HEK293 (cell line): ENCODE results near the gene ZNF394.
A peak's percentile ranks its signal among the peaks of the same experiment; 100 is the strongest.

ENCODE experiments used
- CTCF ChIA-PET: fragments of 350-600 bp; formaldehyde crosslinking; extraction: SDS; loops from one replicate; lab custom pipeline; 2021; ENCODE audit warnings: antibody characterized with exemption; lab: Yijun Ruan, JAX
- POLR2A ChIA-PET: fragments of 300-600 bp; formaldehyde crosslinking; extraction: SDS; loops from one replicate; lab custom pipeline; 2020; ENCODE audit warnings: antibody characterized with exemption, inconsistent platforms; lab: Yijun Ruan, JAX
- H3K27ac ChIP-seq: fragments of 200-500 bp; sonication (Bioruptor generic); 2 replicates; pipeline ENCODE4 v1.5.1; 2014; ENCODE audit warnings: low read depth, low read length, control low read depth, inconsistent platforms; ENCODE audit errors: extremely low read depth
- H3K36me3 ChIP-seq, 2 experiments: fragments of 200-500 bp in 1 of 2; sonication (Bioruptor generic) in 1 of 2; 1 replicate in 1 of 2; 2 replicates in 1 of 2; pipeline ENCODE4 v1.5.1; 2014 to 2017; ENCODE audit warnings: inconsistent platforms in 2 of 2, low read length in 2 of 2; ENCODE audit not compliant: control insufficient read depth in 2 of 2, insufficient read depth in 1 of 2
- H3K4me1 ChIP-seq: fragments of 200-500 bp; sonication (Bioruptor generic); 2 replicates; pipeline ENCODE4 v1.5.1; 2014; ENCODE audit warnings: mild to moderate bottlenecking, low read length, inconsistent platforms; ENCODE audit not compliant: control insufficient read depth, insufficient read depth
- H3K4me3 ChIP-seq: 2 replicates; pipeline ENCODE4 v1.5.1; 2011; ENCODE audit warnings: low read depth, mild to moderate bottlenecking, control low read depth, low read length, moderate library complexity
- H3K9me3 ChIP-seq: fragments of 200-500 bp; sonication (Bioruptor generic); 2 replicates; pipeline ENCODE4 v1.5.1; 2014; ENCODE audit warnings: low read depth, low read length, inconsistent platforms; ENCODE audit not compliant: control insufficient read depth, insufficient read depth
- BCL11A ChIP-seq: fragments of 450-650 bp; formaldehyde crosslinking; IDR thresholded peaks from 2 replicates; pipeline ENCODE4 v1.5.1; 2016; ENCODE audit warnings: low read depth, missing biosample characterization, missing genetic modification characterization
- HOXD13 ChIP-seq: sonication (generic); formaldehyde crosslinking; IDR thresholded peaks from 2 replicates; pipeline ENCODE4 v1.8.0; 2022; ENCODE audit warnings: missing genetic modification reagents, borderline replicate concordance
- KLF7 ChIP-seq: fragments of 450-650 bp; formaldehyde crosslinking; IDR thresholded peaks from 2 replicates; pipeline ENCODE4 v1.5.1; 2016; ENCODE audit warnings: missing biosample characterization, missing genetic modification characterization, borderline replicate concordance
- RBAK ChIP-seq: fragments of 450-650 bp; formaldehyde crosslinking; IDR thresholded peaks from 2 replicates; pipeline ENCODE4 v1.5.1; 2016; ENCODE audit warnings: missing biosample characterization, missing genetic modification characterization
- REST ChIP-seq: fragments of 450-650 bp; formaldehyde crosslinking; IDR thresholded peaks from 2 replicates; pipeline ENCODE4 v1.5.1; 2016; ENCODE audit warnings: missing biosample characterization, missing genetic modification characterization
- ZBTB8A ChIP-seq: fragments of 450-650 bp; formaldehyde crosslinking; IDR thresholded peaks from 2 replicates; pipeline ENCODE4 v1.5.1; 2016; ENCODE audit warnings: missing biosample characterization, missing genetic modification characterization
- ZFHX2 ChIP-seq: fragments of 450-650 bp; formaldehyde crosslinking; conservative IDR thresholded peaks from 2 replicates; pipeline ENCODE4 v1.5.1; 2016; ENCODE audit warnings: missing biosample characterization, missing genetic modification characterization
- ZFP3 ChIP-seq: fragments of 450-650 bp; formaldehyde crosslinking; IDR thresholded peaks from 2 replicates; pipeline ENCODE4 v1.5.1; 2016; ENCODE audit warnings: low read depth, missing biosample characterization, missing genetic modification characterization
- ZIC2 ChIP-seq: fragments of 450-650 bp; formaldehyde crosslinking; IDR thresholded peaks from 2 replicates; pipeline ENCODE4 v1.5.1; 2016; ENCODE audit warnings: missing biosample characterization, missing genetic modification characterization
- ZNF266 ChIP-seq: fragments of 450-650 bp; formaldehyde crosslinking; IDR thresholded peaks from 2 replicates; pipeline ENCODE4 v1.5.1; 2016; ENCODE audit warnings: missing biosample characterization, missing genetic modification characterization, low read depth
- ZNF513 ChIP-seq: fragments of 450-650 bp; IDR thresholded peaks from 2 replicates; pipeline ENCODE4 v1.5.1; 2018; ENCODE audit warnings: missing biosample characterization, missing genetic modification characterization
- ZNF610 ChIP-seq: fragments of 450-650 bp; formaldehyde crosslinking; IDR thresholded peaks from 2 replicates; pipeline ENCODE4 v1.5.1; 2016; ENCODE audit warnings: missing biosample characterization, missing genetic modification characterization, borderline replicate concordance

The ZNF394 gene

GRCh38 chr7:99448855-99449254 lies 51.2 kb downstream of the ZNF394 start:
- ChIA-PET POLR2A (interaction anchor here (1.2 to 2.6 kb wide), 3 partner anchors 9 to 29 kb away, joined by 3 to 7 read pairs (median 5); partner anchors contain the start of genes CPSF4 and PTCD1), CTCF (no interaction called here)
- peaks cover 38 to 86% of the 10 kb centered on the region in 2 experiments for H3K36me3 ChIP-seq
- TF ChIP-seq HOXD13 (CRISPR knock-in tag) (no peak), ZIC2 (tag by site-specific recombination) (peak; percentile 92)
- H3K4me1 ChIP-seq: no peaks in the 10 kb centered on the region
- H3K4me3 ChIP-seq: no peak overlapping the region
- no peak overlapping the region for H3K27ac ChIP-seq
- H3K9me3 ChIP-seq: no peaks in the 10 kb centered on the region

- H3K9me3 ChIP-seq: no peaks in the 10 kb centered on the region
- no peak overlapping the region for H3K27ac ChIP-seq
- H3K36me3 ChIP-seq: peaks cover 47 to 86% of the 10 kb centered on the region in 2 experiments
- CTCF ChIA-PET: interaction anchor here (0.7 kb wide), 2 partner anchors 46 to 62 kb away, joined by 3 read pairs; no protein-coding TSS in a partner anchor
- no peaks in the 10 kb centered on the region for H3K4me1 ChIP-seq
- POLR2A ChIA-PET: interaction anchor here (2.6 kb wide), 1 partner anchor 10 kb away, joined by 7 read pairs; the partner anchor contains the start of genes CPSF4 and PTCD1
- H3K4me3 ChIP-seq: no peak overlapping the region
- no peak for TF ChIP-seq ZBTB8A
- no peak for TF ChIP-seq ZFP3
- TF ChIP-seq KLF7 (tag by site-specific recombination): no peak
- no peak for TF ChIP-seq RBAK (tag by site-specific recombination)
- TF ChIP-seq BCL11A (tag by site-specific recombination): no peak
- no peak for TF ChIP-seq ZFHX2
- TF ChIP-seq ZNF266 (tag by site-specific recombination): no peak
Measured at GRCh38 chr7:99447943-99448342, 52.1 kb downstream of the ZNF394 start.

GRCh38 chr7:99446096-99446495 lies 54.0 kb downstream of the ZNF394 start:
- Histone ChIP-seq H3K4me3 (no peak overlapping the region), H3K36me3 (peaks cover 62 to 83% of the 10 kb centered on the region in 2 experiments), H3K27ac (no peak overlapping the region), H3K9me3 (no peaks in the 10 kb centered on the region), H3K4me1 (no peaks in the 10 kb centered on the region)
- ChIA-PET CTCF (no interaction called here), POLR2A (no interaction called here)
- no peak for TF ChIP-seq ZNF513 (tag by site-specific recombination)
- TF ChIP-seq ZNF610: no peak
- no peak for TF ChIP-seq REST (tag by site-specific recombination)
